Measurements from ENCODE around the gene NSMF.
A peak's percentile ranks its signal among the peaks of the same experiment; 100 is the strongest.

The NSMF gene

GRCh38 chr9:137433349-137433915, 25.7 kb downstream of the NSMF start:
- no peak for DNase-seq (ENCODE audit: extremely low read depth in 1 of 2, low read depth in 1 of 2)

- DNase-seq (ENCODE audit: extremely low read depth in 1 of 2, low read depth in 1 of 2) = no peak
Measured at GRCh38 chr9:137432687-137433348, 26.3 kb downstream of the NSMF start.

- no peak for DNase-seq (ENCODE audit: extremely low read depth in 1 of 2, low read depth in 1 of 2)
Measured at GRCh38 chr9:137431416-137431931, 27.7 kb downstream of the NSMF start.

- DNase-seq (ENCODE audit: extremely low read depth in 1 of 2, low read depth in 1 of 2) = no peak
Measured at GRCh38 chr9:137430723-137431415, 28.3 kb downstream of the NSMF start.

- DNase-seq (ENCODE audit: extremely low read depth in 1 of 2, low read depth in 1 of 2) = no peak
Measured at GRCh38 chr9:137429974-137430722, 29.0 kb downstream of the NSMF start.

- DNase-seq (ENCODE audit: extremely low read depth in 1 of 2, low read depth in 1 of 2) = no peak
Measured at GRCh38 chr9:137429546-137429890, 29.6 kb downstream of the NSMF start.

GRCh38 chr9:137428841-137429545, 30.1 kb downstream of the NSMF start:
- DNase-seq (ENCODE audit: extremely low read depth in 1 of 2, low read depth in 1 of 2) = no peak

- DNase-seq (ENCODE audit: extremely low read depth in 1 of 2, low read depth in 1 of 2) = no peak
Measured at GRCh38 chr9:137428311-137428630, 30.9 kb downstream of the NSMF start.

- DNase-seq (ENCODE audit: extremely low read depth in 1 of 2, low read depth in 1 of 2) = no peak
Measured at GRCh38 chr9:137427454-137428310, 31.5 kb downstream of the NSMF start.

- DNase-seq (ENCODE audit: extremely low read depth in 1 of 2, low read depth in 1 of 2) = no peak
Measured at GRCh38 chr9:137426018-137426681, 33.0 kb downstream of the NSMF start.

- DNase-seq (ENCODE audit: extremely low read depth in 1 of 2, low read depth in 1 of 2) = no peak
Measured at GRCh38 chr9:137423514-137424291, 35.4 kb downstream of the NSMF start.

GRCh38 chr9:137422604-137423513, 36.3 kb downstream of the NSMF start, which contains the start of the genes EXD3 and NOXA1:
TSS of gene EXD3 (minus strand) at chr9:137423162. CDS start at chr9:137395357, 27,805 bp downstream.
TSS of gene NOXA1 (plus strand) at chr9:137423393. CDS start at chr9:137423530, 137 bp downstream.
- DNase-seq (ENCODE audit: extremely low read depth in 1 of 2, low read depth in 1 of 2) = peak; percentile 87 to 88

GRCh38 chr9:137421838-137422603, 37.1 kb downstream of the NSMF start:
- no peak for DNase-seq (ENCODE audit: extremely low read depth in 1 of 2, low read depth in 1 of 2)

GRCh38 chr9:137417161-137418021, 41.7 kb downstream of the NSMF start:
- no peak for DNase-seq (ENCODE audit: extremely low read depth in 1 of 2, low read depth in 1 of 2)

- DNase-seq (ENCODE audit: extremely low read depth in 1 of 2, low read depth in 1 of 2) = no peak
Measured at GRCh38 chr9:137416563-137417151, 42.5 kb downstream of the NSMF start.

Measured in stimulated activated CD8-positive, alpha-beta memory T cell treated with anti-CD3 and anti-CD28 coated beads, Interleukin-7, amount 100 ng/mL, for 48 hours (primary cell).